ENCODE measurements around the gene TCL1B.

TCL1B gene

GRCh38 chr14:95651821-95652583 is 34.2 kb upstream of the TCL1B start:
- in situ Hi-C loops (cut with HindIII; ENCODE audit: low sequenced_read_pairs) = no loop called here
- no peak for DNase-seq (ENCODE audit: low read depth)
- TF ChIP-seq, protein P1, sequence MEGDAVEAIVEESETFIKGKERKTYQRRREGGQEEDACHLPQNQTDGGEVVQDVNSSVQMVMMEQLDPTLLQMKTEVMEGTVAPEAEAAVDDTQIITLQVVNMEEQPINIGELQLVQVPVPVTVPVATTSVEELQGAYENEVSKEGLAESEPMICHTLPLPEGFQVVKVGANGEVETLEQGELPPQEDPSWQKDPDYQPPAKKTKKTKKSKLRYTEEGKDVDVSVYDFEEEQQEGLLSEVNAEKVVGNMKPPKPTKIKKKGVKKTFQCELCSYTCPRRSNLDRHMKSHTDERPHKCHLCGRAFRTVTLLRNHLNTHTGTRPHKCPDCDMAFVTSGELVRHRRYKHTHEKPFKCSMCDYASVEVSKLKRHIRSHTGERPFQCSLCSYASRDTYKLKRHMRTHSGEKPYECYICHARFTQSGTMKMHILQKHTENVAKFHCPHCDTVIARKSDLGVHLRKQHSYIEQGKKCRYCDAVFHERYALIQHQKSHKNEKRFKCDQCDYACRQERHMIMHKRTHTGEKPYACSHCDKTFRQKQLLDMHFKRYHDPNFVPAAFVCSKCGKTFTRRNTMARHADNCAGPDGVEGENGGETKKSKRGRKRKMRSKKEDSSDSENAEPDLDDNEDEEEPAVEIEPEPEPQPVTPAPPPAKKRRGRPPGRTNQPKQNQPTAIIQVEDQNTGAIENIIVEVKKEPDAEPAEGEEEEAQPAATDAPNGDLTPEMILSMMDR (IDR thresholded peaks at IDR 0.05; ENCODE audit: low read depth, low read length, missing control alignments) = no peak

DNA sequence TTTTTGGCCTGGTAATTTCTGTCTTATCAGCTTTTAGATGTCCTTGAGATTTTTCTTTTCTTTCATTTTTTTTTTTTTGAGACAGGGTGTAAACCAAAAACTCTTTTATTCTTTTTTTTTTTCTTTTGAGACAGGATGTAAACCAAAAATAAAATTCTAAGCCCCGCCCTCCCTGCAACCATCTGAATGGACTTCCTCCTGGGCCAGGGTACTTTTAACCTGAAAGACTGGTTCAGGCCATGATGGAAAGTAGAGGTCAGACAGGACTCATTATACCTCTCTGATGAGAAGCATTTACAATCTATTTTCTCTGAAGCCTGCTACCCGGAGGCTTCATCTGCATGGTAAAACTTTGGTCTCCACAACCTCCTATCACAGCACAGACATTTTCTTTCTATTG is 33.5 kb upstream of the TCL1B start:
- in situ Hi-C loops (cut with HindIII; ENCODE audit: low sequenced_read_pairs) = no loop called here
- no peak for DNase-seq (ENCODE audit: low read depth)
- TF ChIP-seq, protein P1 (IDR thresholded peaks at IDR 0.05; ENCODE audit: low read depth, low read length, missing control alignments) = no peak
- no peak overlapping the region for H3K4me3 ChIP-seq (ENCODE audit: low read depth, low read length)

More at GRCh38 chr14:95651821-95652583, 34.2 kb upstream of the TCL1B start:
- no peak overlapping the region for H3K4me3 ChIP-seq (ENCODE audit: low read depth, low read length)

GRCh38 chr14:95655461-95655860 is 30.8 kb upstream of the TCL1B start:
- TF ChIP-seq, protein P1 (IDR thresholded peaks at IDR 0.05; ENCODE audit: low read depth, low read length, missing control alignments) = no peak
- H3K4me3 ChIP-seq (ENCODE audit: low read depth, low read length) = no peak overlapping the region
- in situ Hi-C loops (cut with HindIII; ENCODE audit: low sequenced_read_pairs) = no loop called here

GRCh38 chr14:95656634-95657033 is 29.6 kb upstream of the TCL1B start:
- TF ChIP-seq, protein P1 (IDR thresholded peaks at IDR 0.05; ENCODE audit: low read depth, low read length, missing control alignments) = no peak
- no peak for DNase-seq (ENCODE audit: low read depth)
- in situ Hi-C loops (cut with HindIII; ENCODE audit: low sequenced_read_pairs) = no loop called here
- H3K4me3 ChIP-seq (ENCODE audit: low read depth, low read length) = no peak overlapping the region

More at GRCh38 chr14:95655461-95655860, 30.8 kb upstream of the TCL1B start:
- no peak for DNase-seq (ENCODE audit: low read depth)

- TF ChIP-seq, protein P1 (IDR thresholded peaks at IDR 0.05; ENCODE audit: low read depth, low read length, missing control alignments) = no peak
- DNase-seq (ENCODE audit: low read depth) = no peak
- in situ Hi-C loops (cut with HindIII; ENCODE audit: low sequenced_read_pairs) = no loop called here
Observed at GRCh38 chr14:95657454-95657853, 28.8 kb upstream of the TCL1B start.

GRCh38 chr14:95659293-95659989 is 26.8 kb upstream of the TCL1B start:
- in situ Hi-C loops (cut with HindIII; ENCODE audit: low sequenced_read_pairs) = no loop called here
- DNase-seq (ENCODE audit: low read depth) = no peak

More at GRCh38 chr14:95657454-95657853, 28.8 kb upstream of the TCL1B start:
- H3K4me3 ChIP-seq (ENCODE audit: low read depth, low read length) = no peak overlapping the region

More at GRCh38 chr14:95659293-95659989, 26.8 kb upstream of the TCL1B start:
- TF ChIP-seq, protein P1 (IDR thresholded peaks at IDR 0.05; ENCODE audit: low read depth, low read length, missing control alignments) = no peak
- no peak overlapping the region for H3K4me3 ChIP-seq (ENCODE audit: low read depth, low read length)
